ENCODE results near the gene ERICH6B.

GRCh38 chr13:45538382-45538781 lies 77.2 kb downstream of the ERICH6B start:
- TF ChIP-seq CTCF (IDR thresholded peaks at IDR 0.05): no peak
- TF ChIP-seq POLR2A (IDR thresholded peaks at IDR 0.05): no peak

Data from uterus (tissue), 2 donors.